ENCODE measurements around the gene MCM3AP.
"Not testable (repeated sequence)": the region's sequence is repeated elsewhere in the genome, so short reads cannot be mapped to it uniquely, and the experiment has no call there.

The MCM3AP gene

GRCh38 chr21:46208761-46209721, 76.4 kb downstream of the MCM3AP start:
- no peak for DNase-seq (ENCODE audit: low spot score in 2 of 2)
- ATAC-seq (ENCODE audit: low read depth) = no peak
- Mint-ChIP-seq H3K9me3 (no peaks in the 10 kb centered on the region), H3K27me3 (no peaks in the 10 kb centered on the region), H3K4me3 (no peak overlapping the region), H3K36me3 (peaks cover 12% of the 10 kb centered on the region), H3K4me1 (no peaks in the 10 kb centered on the region), H3K27ac (no peak overlapping the region)

GRCh38 chr21:46207920-46208591, 77.4 kb downstream of the MCM3AP start:
- Mint-ChIP-seq H3K27me3 (no peaks in the 10 kb centered on the region), H3K36me3 (peaks cover 12% of the 10 kb centered on the region), H3K4me1 (no peaks in the 10 kb centered on the region), H3K4me3 (no peak overlapping the region), H3K27ac (no peak overlapping the region), H3K9me3 (no peaks in the 10 kb centered on the region)
- ATAC-seq (ENCODE audit: low read depth) (no peak), DNase-seq (ENCODE audit: low spot score in 2 of 2) (no peak)

GRCh38 chr21:46207006-46207919, 78.1 kb downstream of the MCM3AP start:
- H3K36me3 Mint-ChIP-seq = peaks cover 14% of the 10 kb centered on the region
- H3K27me3 Mint-ChIP-seq = no peaks in the 10 kb centered on the region
- H3K9me3 Mint-ChIP-seq = no peaks in the 10 kb centered on the region
- ATAC-seq (ENCODE audit: low read depth) (no peak), DNase-seq (ENCODE audit: low spot score in 2 of 2) (no peak)
- H3K27ac Mint-ChIP-seq = no peak overlapping the region
- no peaks in the 10 kb centered on the region for H3K4me1 Mint-ChIP-seq
- H3K4me3 Mint-ChIP-seq = no peak overlapping the region

- peaks cover 14% of the 10 kb centered on the region for H3K36me3 Mint-ChIP-seq
- H3K4me1 Mint-ChIP-seq = no peaks in the 10 kb centered on the region
- no peak overlapping the region for H3K27ac Mint-ChIP-seq
- no peak for DNase-seq (ENCODE audit: low spot score in 2 of 2)
- H3K9me3 Mint-ChIP-seq = no peaks in the 10 kb centered on the region
- H3K4me3 Mint-ChIP-seq = no peak overlapping the region
- ATAC-seq (ENCODE audit: low read depth) = no peak
- no peaks in the 10 kb centered on the region for H3K27me3 Mint-ChIP-seq
Measured at GRCh38 chr21:46206163-46207005, 79.0 kb downstream of the MCM3AP start.

- ATAC-seq (ENCODE audit: low read depth) = no peak
- Mint-ChIP-seq H3K36me3 (peaks cover 16% of the 10 kb centered on the region), H3K9me3 (no peaks in the 10 kb centered on the region), H3K4me1 (no peaks in the 10 kb centered on the region), H3K27me3 (no peaks in the 10 kb centered on the region), H3K27ac (no peak overlapping the region), H3K4me3 (no peak overlapping the region)
- DNase-seq (ENCODE audit: low spot score in 2 of 2) = no peak
Measured at GRCh38 chr21:46205766-46206162, 79.6 kb downstream of the MCM3AP start.

GRCh38 chr21:46205166-46205565, 80.2 kb downstream of the MCM3AP start:
- H3K36me3 Mint-ChIP-seq = peaks cover 19% of the 10 kb centered on the region
- no peaks in the 10 kb centered on the region for H3K27me3 Mint-ChIP-seq

GRCh38 chr21:46203203-46203600, 82.2 kb downstream of the MCM3AP start:
- Mint-ChIP-seq H3K36me3 (peaks cover 32% of the 10 kb centered on the region), H3K4me3 (no peak overlapping the region), H3K4me1 (no peaks in the 10 kb centered on the region), H3K9me3 (no peaks in the 10 kb centered on the region), H3K27me3 (no peaks in the 10 kb centered on the region), H3K27ac (no peak overlapping the region)
- DNase-seq (ENCODE audit: low spot score in 2 of 2) = no peak
- ATAC-seq (ENCODE audit: low read depth) = no peak

More at GRCh38 chr21:46205166-46205565, 80.2 kb downstream of the MCM3AP start:
- DNase-seq (ENCODE audit: low spot score in 2 of 2) = no peak
- Mint-ChIP-seq H3K27ac (peak overlapping the region; percentile 47), H3K9me3 (no peaks in the 10 kb centered on the region), H3K4me1 (no peaks in the 10 kb centered on the region), H3K4me3 (no peak overlapping the region)
- ATAC-seq (ENCODE audit: low read depth) = no peak

GRCh38 chr21:46202592-46203202, 82.7 kb downstream of the MCM3AP start:
- no peak for ATAC-seq (ENCODE audit: low read depth)
- Mint-ChIP-seq H3K27ac (no peak overlapping the region), H3K4me3 (no peak overlapping the region), H3K9me3 (no peaks in the 10 kb centered on the region), H3K27me3 (no peaks in the 10 kb centered on the region), H3K4me1 (no peaks in the 10 kb centered on the region), H3K36me3 (peaks cover 30% of the 10 kb centered on the region)
- no peak for DNase-seq (ENCODE audit: low spot score in 2 of 2)

GRCh38 chr21:46200877-46201803, 84.3 kb downstream of the MCM3AP start:
- DNase-seq (ENCODE audit: low spot score in 2 of 2); H3K27me3 Mint-ChIP-seq; H3K4me3 Mint-ChIP-seq; H3K9me3 Mint-ChIP-seq; ATAC-seq (ENCODE audit: low read depth); H3K4me1 Mint-ChIP-seq; H3K27ac Mint-ChIP-seq: not testable (repeated sequence)
- H3K36me3 Mint-ChIP-seq = peaks cover 36% of the 10 kb centered on the region

GRCh38 chr21:46199436-46200373, 85.7 kb downstream of the MCM3AP start:
- Mint-ChIP-seq H3K9me3 (no peaks in the 10 kb centered on the region), H3K4me1 (no peaks in the 10 kb centered on the region), H3K36me3 (peaks cover 34% of the 10 kb centered on the region), H3K4me3 (no peak overlapping the region), H3K27me3 (no peaks in the 10 kb centered on the region), H3K27ac (no peak overlapping the region)
- no peak for ATAC-seq (ENCODE audit: low read depth)
- no peak for DNase-seq (ENCODE audit: low spot score in 2 of 2)

- no peak for ATAC-seq (ENCODE audit: low read depth)
- Mint-ChIP-seq H3K27me3 (no peaks in the 10 kb centered on the region), H3K36me3 (peaks cover 35% of the 10 kb centered on the region)
Measured at GRCh38 chr21:46196733-46197132, 88.7 kb downstream of the MCM3AP start.

More at GRCh38 chr21:46196733-46197132, 88.7 kb downstream of the MCM3AP start:
- Mint-ChIP-seq H3K4me3 (no peak overlapping the region), H3K4me1 (no peaks in the 10 kb centered on the region), H3K9me3 (no peaks in the 10 kb centered on the region), H3K27ac (no peak overlapping the region)
- DNase-seq (ENCODE audit: low spot score in 2 of 2) = no peak
